SU-DHL-6 (cell line): ENCODE results near the gene TRMT5.

ENCODE experiments used
- H2AFZ ChIP-seq: fragments of 200-600 bp; sonication (generic); 2 replicates; pipeline ENCODE4 v1.6.1; 2014; ENCODE audit warnings: low read depth, mild to moderate bottlenecking, moderate library complexity, mixed read lengths, antibody characterized with exemption, low read length; ENCODE audit not compliant: severe bottlenecking
- H3F3A ChIP-seq: fragments of 200-600 bp; shearing (Covaris generic); 2 replicates; pipeline ENCODE4 v1.6.0; 2016; ENCODE audit warnings: antibody characterized with exemption, mild to moderate bottlenecking; ENCODE audit not compliant: insufficient read depth
- H3K27ac ChIP-seq: fragments of 200-600 bp; sonication (generic); 2 replicates; pipeline ENCODE4 v1.5.1; 2016; ENCODE audit warnings: low read depth, mild to moderate bottlenecking, low read length, moderate library complexity, mixed read lengths
- H3K27me3 ChIP-seq: fragments of 200-600 bp; sonication (generic), shearing (Covaris generic); 2 replicates; pipeline ENCODE4 v1.6.0; 2014; ENCODE audit warnings: mild to moderate bottlenecking, low read length
- H3K36me3 ChIP-seq: fragments of 200-600 bp; sonication (generic); 2 replicates; pipeline ENCODE4 v1.6.1; 2014; ENCODE audit warnings: mild to moderate bottlenecking, low read length, mixed read lengths
- H3K4me2 ChIP-seq: fragments of 300-600, 200-600 bp; shearing (Covaris generic), sonication (generic); 2 replicates; pipeline ENCODE4 v1.6.0; 2014; ENCODE audit warnings: low read length, low read depth, mild to moderate bottlenecking; ENCODE audit not compliant: poor library complexity, severe bottlenecking
- H3K4me3 ChIP-seq: fragments of 200-600 bp; sonication (generic); 2 replicates; pipeline ENCODE4 v1.5.1; 2014; ENCODE audit warnings: antibody characterized with exemption, low read length, mild to moderate bottlenecking, mixed read lengths; ENCODE audit not compliant: insufficient read depth, poor library complexity, severe bottlenecking
- H3K79me2 ChIP-seq: fragments of 200-600 bp; sonication (generic); 2 replicates; pipeline ENCODE4 v1.6.1; 2014; ENCODE audit warnings: mild to moderate bottlenecking, low read length, moderate library complexity; ENCODE audit not compliant: insufficient read depth
- H3K9ac ChIP-seq: fragments of 200-600 bp; sonication (generic); 2 replicates; pipeline ENCODE4 v1.7.0; 2014; ENCODE audit warnings: mild to moderate bottlenecking, low read length
- H3K9me2 ChIP-seq: fragments of 200-600 bp; sonication (generic); replicated peaks from 2 replicates; pipeline ENCODE4 v1.6.1; 2014; ENCODE audit warnings: low read length; ENCODE audit not compliant: insufficient read depth
- H3K9me3 ChIP-seq: fragments of 200-600 bp; sonication (generic); 2 replicates; pipeline ENCODE4 v1.6.1; 2014; ENCODE audit warnings: low read length, mixed read lengths; ENCODE audit not compliant: insufficient read depth
- H4K20me1 ChIP-seq: fragments of 200-600 bp; sonication (generic); 2 replicates; pipeline ENCODE4 v1.6.1; 2014; ENCODE audit warnings: low read depth, mild to moderate bottlenecking, antibody characterized with exemption, low read length, moderate library complexity, mixed read lengths
- CTCF ChIP-seq: fragments of 200-600 bp; sonication (generic); IDR thresholded peaks from one replicate; pipeline ENCODE4 v1.5.1; 2017; ENCODE audit warnings: antibody characterized with exemption, mild to moderate bottlenecking, low read length, moderate library complexity; ENCODE audit not compliant: insufficient read depth, poor library complexity, severe bottlenecking
- EZH2phosphoT487 ChIP-seq: fragments of 200-600 bp; sonication (generic), shearing (Covaris generic); conservative IDR thresholded peaks from 2 replicates; pipeline ENCODE4 v1.6.1; 2018; ENCODE audit warnings: mild to moderate bottlenecking, antibody characterized with exemption, low read length, moderate library complexity, mixed read lengths

TRMT5 gene

GRCh38 chr14:60956632-60957031 is 24.2 kb downstream of the TRMT5 start:
- Histone ChIP-seq H3K79me2 (no peaks in the 10 kb centered on the region), H2AFZ (no peak overlapping the region), H3F3A (no peaks in the 10 kb centered on the region), H3K36me3 (no peaks in the 10 kb centered on the region), H3K4me3 (no peak overlapping the region), H4K20me1 (no peaks in the 10 kb centered on the region), H3K4me2 (no peak overlapping the region), H3K9me3 (peaks cover 16% of the 10 kb centered on the region; the same call in 1 of the 2 replicates), H3K27ac (no peak overlapping the region), H3K27me3 (no peaks in the 10 kb centered on the region), H3K9ac (no peak overlapping the region), H3K9me2 (no peaks in the 10 kb centered on the region)
- TF ChIP-seq EZH2phosphoT487 (no peak), CTCF (no peak)

- Histone ChIP-seq H3K4me2 (no peak overlapping the region), H3K79me2 (no peaks in the 10 kb centered on the region), H3K27me3 (no peaks in the 10 kb centered on the region), H3K9me2 (no peaks in the 10 kb centered on the region), H3F3A (no peaks in the 10 kb centered on the region), H3K27ac (no peak overlapping the region), H4K20me1 (no peaks in the 10 kb centered on the region), H2AFZ (no peak overlapping the region), H3K36me3 (no peaks in the 10 kb centered on the region), H3K9me3 (peaks cover 16% of the 10 kb centered on the region; the same call in 1 of the 2 replicates), H3K4me3 (no peak overlapping the region), H3K9ac (no peak overlapping the region)
- TF ChIP-seq EZH2phosphoT487 (no peak), CTCF (no peak)
These were observed 24.7 kb downstream of the TRMT5 start for GRCh38 chr14:60956202-60956601.

- Histone ChIP-seq H3K27me3 (no peaks in the 10 kb centered on the region), H3K4me2 (no peak overlapping the region), H3F3A (no peaks in the 10 kb centered on the region), H3K9me3 (peaks cover 6% of the 10 kb centered on the region; the same call in 1 of the 2 replicates), H3K27ac (no peak overlapping the region), H3K4me3 (no peak overlapping the region), H4K20me1 (no peaks in the 10 kb centered on the region), H2AFZ (no peak overlapping the region), H3K9ac (no peak overlapping the region), H3K36me3 (no peaks in the 10 kb centered on the region), H3K9me2 (no peaks in the 10 kb centered on the region), H3K79me2 (no peaks in the 10 kb centered on the region)
- TF ChIP-seq CTCF: no peak
- TF ChIP-seq EZH2phosphoT487: no peak
These were observed 29.0 kb downstream of the TRMT5 start for GRCh38 chr14:60951776-60952435.
